NCI-H748 treated with DMSO at 0.1 percent for 48 hours (cell line): ENCODE results near the gene SPTB.

Experiments used
- DNase-seq: peaks from one replicate; lab custom pipeline; 2025; lab: John Stamatoyannopoulos, UW

The SPTB gene

GRCh38 chr14:64850369-64851137 lies 29.2 kb downstream of the SPTB start:
- DNase-seq: no peak

- no peak for DNase-seq
Measured at GRCh38 chr14:64849940-64850339, 29.8 kb downstream of the SPTB start.

- no peak for DNase-seq
Measured at GRCh38 chr14:64848239-64848638, 31.5 kb downstream of the SPTB start.

- no peak for DNase-seq
Measured at GRCh38 chr14:64846319-64846718, 33.4 kb downstream of the SPTB start.

- no peak for DNase-seq
Measured at GRCh38 chr14:64845878-64846277, 33.8 kb downstream of the SPTB start.

GRCh38 chr14:64844969-64845536 lies 34.7 kb downstream of the SPTB start:
- DNase-seq: no peak

GRCh38 chr14:64844272-64844671 lies 35.4 kb downstream of the SPTB start:
- no peak for DNase-seq

- no peak for DNase-seq
Measured at GRCh38 chr14:64843548-64843947, 36.2 kb downstream of the SPTB start.

- DNase-seq: no peak
Measured at GRCh38 chr14:64841772-64842750, 37.6 kb downstream of the SPTB start.

- DNase-seq: no peak
Measured at GRCh38 chr14:64841121-64841651, 38.5 kb downstream of the SPTB start.

GRCh38 chr14:64838656-64839055 lies 41.1 kb downstream of the SPTB start:
- DNase-seq: no peak

- DNase-seq: no peak
Measured at GRCh38 chr14:64835431-64835830, 44.3 kb downstream of the SPTB start.

GRCh38 chr14:64834965-64835364 lies 44.7 kb downstream of the SPTB start:
- no peak for DNase-seq

- no peak for DNase-seq
Measured at GRCh38 chr14:64831419-64831818, 48.3 kb downstream of the SPTB start.

- no peak for DNase-seq
Measured at GRCh38 chr14:64830961-64831360, 48.7 kb downstream of the SPTB start.

GRCh38 chr14:64828071-64828470 lies 51.6 kb downstream of the SPTB start:
- no peak for DNase-seq

- DNase-seq: no peak
Measured at GRCh38 chr14:64826845-64827244, 52.9 kb downstream of the SPTB start.

- DNase-seq: no peak
Measured at GRCh38 chr14:64826333-64826732, 53.4 kb downstream of the SPTB start.

- no peak for DNase-seq
Measured at GRCh38 chr14:64825509-64825908, 54.2 kb downstream of the SPTB start.

GRCh38 chr14:64825006-64825405 lies 54.7 kb downstream of the SPTB start:
- no peak for DNase-seq

GRCh38 chr14:64824471-64824870 lies 55.2 kb downstream of the SPTB start:
- no peak for DNase-seq

GRCh38 chr14:64823305-64823861 lies 56.3 kb downstream of the SPTB start:
- peak; percentile 17 for DNase-seq
